A549 treated with ZK216348 at 1 μM for 4 hours (cell line): ENCODE data around the gene RAD9B. TPM values are rescaled to one million over a fixed set of nuclear protein-coding genes. Genes with fewer than 3 reads are reported as not detected.

Experiments used
- total RNA-seq: library from RNA; stranded (reverse); fragments of 200-300 nt; extraction: Qiagen RNA extraction; gene quantifications from 5 replicates; pipeline ENCODE4 v1.2.3, GENCODE V29; 2022; ENCODE audit warnings: low read depth

The RAD9B gene
- 0.13 to 0.71 TPM (median 0.27 TPM) in 5 replicates for total RNA-seq

GRCh38 chr12:110501752-110502738, at the start of gene RAD9B, which contains the start of gene VPS29:
TSS of gene RAD9B (plus strand) at chr12:110502331. CDS start at chr12:110502338, 7 bp downstream.
TSS of gene VPS29 (minus strand) at chr12:110502111. CDS start at chr12:110502051, 60 bp downstream.

GRCh38 chr12:110468214-110469048, 33.7 kb upstream of the RAD9B start, which contains the start of the genes FAM216A and GPN3:
TSS of gene FAM216A (plus strand) at chr12:110468845. CDS start at chr12:110468876, 31 bp downstream.
TSS of gene GPN3 (minus strand) at chr12:110468257. CDS start at chr12:110468203, 54 bp downstream.

Other genes starting within 250 kb of the RAD9B start
- 236 to 338 TPM (median 301 TPM) in 5 replicates for gene ATP2A2, start 221.1 kb upstream of the RAD9B start, total RNA-seq
- gene ANAPC7, start 98.6 kb upstream of the RAD9B start, total RNA-seq, result 53.2 to 59.4 TPM (median 58.6 TPM) in 5 replicates
- gene ARPC3, start 52.0 kb upstream of the RAD9B start, total RNA-seq, result 422 to 1,083 TPM (median 434 TPM) in 5 replicates
- 25.2 to 39.1 TPM (median 32.3 TPM) in 5 replicates for gene GPN3, start 34.1 kb upstream of the RAD9B start, total RNA-seq
- gene FAM216A, start 33.5 kb upstream of the RAD9B start, total RNA-seq, result 16.1 to 22.0 TPM (median 19.6 TPM) in 5 replicates
- gene VPS29, start 220 bp upstream of the RAD9B start, total RNA-seq, result 135 to 187 TPM (median 154 TPM) in 5 replicates
- 11.8 to 27.1 TPM (median 21.8 TPM) in 5 replicates for gene PPTC7, start 81.0 kb downstream of the RAD9B start, total RNA-seq
- gene TCTN1, start 111.8 kb downstream of the RAD9B start, total RNA-seq, result 28.7 to 33.6 TPM (median 32.4 TPM) in 5 replicates
- gene HVCN1, start 186.8 kb downstream of the RAD9B start, total RNA-seq, result 0.22 to 0.90 TPM (median 0.65 TPM) in 5 replicates
- gene PPP1CC, start 240.6 kb downstream of the RAD9B start, total RNA-seq, result 135 to 161 TPM (median 152 TPM) in 5 replicates